ENCODE data around the gene LRRC46.

LRRC46 gene, protein sequence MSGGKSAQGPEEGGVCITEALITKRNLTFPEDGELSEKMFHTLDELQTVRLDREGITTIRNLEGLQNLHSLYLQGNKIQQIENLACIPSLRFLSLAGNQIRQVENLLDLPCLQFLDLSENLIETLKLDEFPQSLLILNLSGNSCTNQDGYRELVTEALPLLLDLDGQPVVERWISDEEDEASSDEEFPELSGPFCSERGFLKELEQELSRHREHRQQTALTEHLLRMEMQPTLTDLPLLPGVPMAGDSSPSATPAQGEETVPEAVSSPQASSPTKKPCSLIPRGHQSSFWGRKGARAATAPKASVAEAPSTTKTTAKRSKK

DNA sequence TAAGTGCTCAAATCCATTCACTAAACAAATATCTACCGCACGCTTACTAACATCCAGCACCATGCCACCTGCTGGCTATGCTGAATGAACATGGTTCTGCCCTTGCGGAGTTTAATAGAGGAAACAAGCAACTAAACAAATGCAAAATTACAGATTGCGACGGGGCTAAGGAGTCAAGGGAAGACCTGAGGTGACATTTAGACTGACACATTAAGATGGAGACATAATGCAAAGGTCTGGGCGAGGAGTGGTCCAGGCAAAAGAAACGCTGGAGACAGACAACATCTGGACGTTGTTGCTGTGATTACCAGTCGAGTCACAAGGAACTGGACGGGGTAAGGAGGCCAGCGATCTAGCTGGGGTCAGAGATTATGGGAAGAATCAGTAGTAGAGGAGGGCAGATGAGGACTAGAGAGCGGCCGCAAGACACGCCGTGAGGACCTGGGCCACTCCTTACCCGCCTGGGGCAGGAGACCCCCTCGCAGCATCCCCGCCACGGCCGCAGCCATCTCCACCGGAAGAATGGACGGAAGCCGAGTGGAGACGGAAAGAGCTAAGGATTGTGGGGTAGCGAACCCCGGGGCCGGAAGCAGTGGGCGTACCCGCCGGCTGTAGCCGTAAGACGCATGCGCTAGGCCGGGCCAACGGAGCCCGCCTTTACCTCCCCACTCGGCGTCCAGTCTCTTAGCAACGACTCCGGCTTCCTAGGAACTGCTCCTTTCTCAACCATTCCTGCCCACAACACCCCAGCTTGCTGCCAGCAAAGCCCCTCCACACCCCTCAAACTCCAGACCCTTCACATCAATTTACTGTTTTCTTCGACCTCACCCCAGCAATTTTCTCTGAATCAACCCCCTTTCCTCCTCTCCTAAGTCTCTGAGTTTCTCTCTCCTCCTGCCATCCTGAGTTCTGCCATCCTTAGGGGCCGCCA lies at the start of gene LRRC46, which contains the start of gene MRPL10:
Gene LRRC46, plus strand, starts transcription at position 668 of the 931 bp plus-strand sequence. CDS start 320 bp downstream, outside the sequence.
Gene MRPL10, minus strand, starts transcription at position 539 of the 931 bp plus-strand sequence. Its CDS starts 30 bp downstream, at position 509.
- DNase-seq: peak; percentile 97

DNA sequence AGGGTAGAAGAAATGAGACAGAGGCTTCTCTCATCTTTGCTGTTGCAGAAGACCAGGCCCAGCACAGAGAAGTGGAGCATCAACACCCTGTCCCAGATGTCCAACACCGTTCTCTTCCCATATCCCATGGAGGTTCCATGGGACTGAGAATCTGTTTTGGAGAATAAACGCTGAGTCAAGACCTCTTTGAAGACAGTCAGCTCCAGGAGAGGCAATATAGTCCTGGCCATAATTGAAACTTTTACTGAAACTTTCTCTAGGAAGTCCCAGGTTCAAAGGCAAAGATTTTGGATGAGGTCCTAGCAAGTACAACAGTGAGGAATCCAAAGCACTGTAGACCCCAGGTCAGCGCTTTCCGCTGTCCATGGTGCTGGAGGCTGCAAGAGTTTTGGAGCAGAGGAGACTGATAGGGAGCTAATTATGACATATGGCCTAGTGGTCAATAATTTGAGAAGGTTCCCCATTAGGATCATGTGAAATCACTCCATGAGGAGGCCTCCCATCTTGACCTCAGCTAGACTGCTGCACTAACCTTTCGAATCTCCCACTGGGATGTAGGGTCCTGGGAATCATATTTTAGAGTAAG lies 45.8 kb upstream of the LRRC46 start:
- peak; percentile 57 for DNase-seq

DNA sequence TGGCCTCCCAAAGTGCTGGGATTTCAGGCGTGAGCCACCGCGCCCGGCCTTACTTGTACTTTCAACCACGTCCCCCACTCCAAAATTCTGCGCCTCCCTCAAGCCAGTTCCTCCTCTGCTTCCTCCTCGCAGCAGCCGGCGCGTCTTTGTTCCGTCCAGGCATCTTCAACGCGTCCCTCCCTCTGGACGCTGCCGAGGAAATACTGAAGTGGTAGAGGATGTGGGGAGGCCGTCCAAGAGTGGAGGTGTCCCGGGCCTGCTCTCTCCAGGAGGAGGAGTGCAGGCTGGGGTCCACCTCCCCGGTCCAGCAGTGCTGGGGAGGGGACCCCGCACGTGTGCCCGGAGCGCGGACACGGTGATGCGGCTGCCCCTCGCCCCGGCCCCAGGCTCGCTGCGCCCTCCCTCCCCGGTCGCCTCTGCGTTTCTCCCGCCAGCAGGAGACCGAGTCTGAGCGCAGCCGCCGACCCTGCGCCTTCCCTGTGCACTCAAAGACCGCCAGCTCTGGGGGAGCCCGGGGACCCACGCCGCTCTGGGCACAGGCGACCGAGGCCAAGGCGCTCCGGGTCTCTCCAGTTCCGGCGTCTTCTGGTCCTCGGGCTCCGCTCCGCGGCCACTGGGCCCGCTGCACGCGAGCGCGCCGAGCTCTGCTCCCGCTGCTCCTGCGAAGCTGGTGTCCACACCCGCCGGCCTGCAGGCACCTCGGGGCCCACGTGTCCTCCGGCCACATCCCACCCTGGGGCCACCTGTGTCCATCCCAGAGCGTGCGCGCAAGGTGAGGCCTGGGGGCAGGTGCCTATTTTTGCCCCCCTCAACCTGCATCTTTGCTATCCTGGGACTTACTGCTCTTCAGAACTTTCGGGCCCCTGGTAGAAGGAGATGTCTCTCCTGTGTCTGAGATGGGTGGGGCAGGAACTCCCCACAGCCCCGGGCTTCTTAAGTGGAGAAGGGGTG lies 41.6 kb upstream of the LRRC46 start:
- DNase-seq: peak; percentile 37

DNA sequence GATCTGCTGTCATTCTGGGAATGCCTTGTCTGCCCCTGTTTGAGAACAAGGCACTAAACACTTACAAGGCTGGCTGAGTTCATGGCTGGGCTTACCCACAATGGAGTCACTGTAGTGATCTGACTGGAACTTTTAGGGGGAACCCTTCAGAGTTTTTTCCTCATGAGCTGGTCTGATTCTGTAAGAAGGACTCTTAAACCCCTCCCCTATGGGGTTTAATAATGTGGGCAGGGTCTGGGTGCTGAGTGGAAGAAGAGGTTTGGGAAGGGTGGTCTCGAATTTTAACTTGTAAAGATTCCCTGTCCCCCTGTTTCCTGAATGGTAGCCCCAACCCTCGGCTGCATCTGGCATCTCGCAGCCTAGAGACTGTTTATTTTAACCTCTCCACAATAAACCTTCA lies 40.4 kb upstream of the LRRC46 start:
- DNase-seq: no peak

DNA sequence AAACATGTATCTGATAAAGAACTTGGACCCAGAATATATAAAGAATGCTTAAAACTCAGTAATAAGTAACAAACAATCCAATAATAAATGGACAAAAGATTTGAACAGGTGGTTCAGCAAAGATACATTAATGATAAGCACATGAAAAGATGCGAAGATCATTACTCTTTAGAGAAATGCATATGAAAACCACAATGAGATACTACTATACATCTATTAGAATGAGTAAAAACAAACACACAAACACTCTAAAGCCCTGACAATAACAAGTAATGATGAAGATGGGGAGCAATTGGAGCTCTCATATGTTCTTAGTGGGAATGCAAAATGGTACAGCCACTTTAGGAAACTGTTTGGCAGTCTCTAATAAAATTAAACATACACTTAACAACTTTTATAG lies 39.0 kb upstream of the LRRC46 start:
- no peak for DNase-seq

DNA sequence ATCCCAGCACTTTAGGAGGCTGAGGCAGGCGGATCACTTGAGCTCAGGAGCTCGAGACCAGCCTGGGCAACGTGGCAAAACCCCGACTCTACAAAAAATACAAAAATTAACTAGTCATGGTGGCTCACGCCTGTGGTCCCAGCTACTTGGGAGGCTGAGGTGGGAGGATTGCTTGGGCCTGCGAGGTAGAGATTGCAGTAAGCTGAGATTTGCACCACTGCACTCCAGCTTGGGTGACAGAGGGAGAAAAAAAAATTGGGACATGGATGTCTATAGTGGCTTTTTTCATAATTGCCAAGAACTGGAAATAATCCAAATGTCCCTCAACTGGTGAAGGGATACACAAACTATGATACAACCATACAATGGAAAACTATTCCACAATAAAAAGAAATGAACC lies 38.5 kb upstream of the LRRC46 start:
- no peak for DNase-seq

DNA sequence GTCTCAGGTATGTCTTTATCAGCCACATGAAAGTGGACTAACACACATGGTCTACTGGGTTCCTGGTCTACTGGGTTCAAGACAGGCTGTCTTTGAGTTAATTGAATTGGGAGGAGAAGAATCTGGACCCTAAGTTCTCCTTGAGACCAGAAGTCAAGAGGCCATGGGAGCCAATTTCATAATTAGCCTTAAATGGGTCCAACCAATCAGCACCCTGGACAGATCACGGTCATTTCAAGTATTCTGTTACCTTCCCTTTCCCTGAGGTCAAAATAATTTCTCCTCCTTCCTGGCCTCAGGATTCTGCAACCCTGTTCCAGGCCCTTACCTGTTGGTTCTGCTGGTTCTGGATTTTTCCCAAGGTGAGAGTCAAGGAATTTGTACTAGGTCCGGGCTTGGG lies 33.7 kb upstream of the LRRC46 start:
- no peak for DNase-seq

DNA sequence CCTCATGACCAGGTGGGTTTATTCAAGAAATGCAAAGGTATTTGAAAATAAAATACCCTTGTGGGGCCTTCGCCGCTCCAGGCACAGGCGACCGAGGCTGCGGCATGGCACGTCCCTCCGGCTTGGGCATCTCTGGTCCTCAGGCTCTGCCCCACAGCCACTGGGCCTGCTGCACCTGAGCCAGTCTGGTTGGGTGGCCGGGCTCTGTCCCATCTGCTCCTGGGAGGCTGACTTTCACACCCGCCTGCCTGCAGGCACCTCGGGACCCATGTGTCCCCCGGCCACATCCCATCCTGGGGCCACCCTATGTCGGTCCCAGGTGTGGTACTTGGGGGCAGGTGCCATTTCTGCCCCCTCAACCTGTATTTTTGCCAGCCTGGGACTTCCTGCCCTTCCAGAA lies 30.8 kb upstream of the LRRC46 start:
- no peak for DNase-seq

DNA sequence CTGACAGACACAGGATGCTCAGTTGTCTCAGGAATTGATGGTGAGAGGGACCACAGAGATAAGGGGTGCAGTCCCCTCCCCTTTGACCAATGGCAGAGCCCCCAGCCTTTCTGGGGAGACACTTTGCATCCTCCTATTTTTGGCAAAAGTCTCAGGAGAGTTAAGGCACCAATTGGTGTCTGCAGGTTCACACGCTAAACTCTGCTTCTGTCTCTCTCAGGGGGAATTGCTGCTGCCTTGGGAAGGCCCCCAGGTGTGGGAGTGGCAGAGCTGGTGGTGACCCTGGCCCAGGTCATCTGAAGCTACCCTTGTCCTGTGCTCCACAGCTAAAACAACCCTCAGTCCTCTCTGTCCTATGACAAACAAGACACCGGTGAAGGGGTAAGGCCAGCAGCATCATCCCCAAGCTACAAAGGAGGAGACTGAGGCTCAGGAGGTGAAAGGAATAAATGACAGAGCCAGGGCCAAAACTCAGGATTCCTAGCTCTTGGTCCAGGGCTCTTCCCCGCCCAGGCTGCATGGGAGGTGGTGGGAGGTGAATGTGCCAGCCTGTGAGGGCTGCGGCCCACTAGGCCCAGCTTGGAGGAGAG lies 30.2 kb upstream of the LRRC46 start:
- DNase-seq: no peak

DNA sequence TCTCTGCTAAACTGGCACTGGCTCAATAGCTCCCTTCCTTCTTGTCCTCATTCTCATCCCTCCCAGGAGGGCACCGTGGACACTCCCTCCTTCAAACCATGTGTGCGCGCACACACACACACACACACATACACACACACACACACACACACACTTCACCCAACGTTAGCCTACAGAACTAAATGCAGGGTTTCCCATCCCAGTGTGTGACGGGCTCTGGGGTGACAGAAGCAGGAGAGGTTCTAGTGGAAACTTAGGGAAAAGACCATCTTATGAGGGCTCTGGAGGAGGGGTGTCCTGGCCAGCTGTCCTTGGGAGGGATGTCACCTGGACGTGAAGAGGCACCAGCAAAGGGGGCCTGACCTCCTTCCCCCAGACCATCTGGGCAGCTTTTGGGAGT lies 29.6 kb upstream of the LRRC46 start:
- no peak for DNase-seq

DNA sequence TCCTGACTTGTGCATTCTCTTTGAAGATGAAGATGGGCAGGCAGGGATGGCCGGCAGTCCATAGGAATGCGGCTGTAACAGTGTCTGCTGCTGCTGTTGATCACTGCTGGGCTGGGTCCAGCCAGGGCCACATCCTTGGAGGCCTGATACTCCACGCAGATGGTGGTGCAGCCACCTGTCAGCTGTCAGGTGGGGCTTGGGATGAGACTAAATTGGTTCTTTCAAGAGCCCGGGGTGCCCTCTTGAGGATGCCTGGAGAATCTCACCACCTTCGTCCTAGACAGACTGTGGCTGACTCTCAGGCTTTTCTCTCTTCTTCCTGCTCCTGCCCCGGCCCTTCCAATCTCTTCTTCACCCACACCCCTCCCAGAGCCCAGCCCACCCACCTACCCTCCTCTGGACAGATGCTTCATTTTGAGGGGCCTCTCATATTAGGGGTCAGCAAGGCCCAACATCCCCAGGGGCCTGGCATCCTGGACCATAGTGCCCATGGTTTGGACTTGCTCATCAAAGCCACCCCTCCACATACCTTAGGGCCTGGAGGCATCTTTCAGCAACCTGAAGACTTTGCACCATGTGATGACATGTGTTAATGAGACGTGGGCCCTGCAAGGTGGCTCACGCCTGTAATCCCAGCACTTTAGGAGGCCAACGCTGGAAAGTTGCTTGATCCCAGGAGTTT lies 29.0 kb upstream of the LRRC46 start:
- DNase-seq: no peak

DNA sequence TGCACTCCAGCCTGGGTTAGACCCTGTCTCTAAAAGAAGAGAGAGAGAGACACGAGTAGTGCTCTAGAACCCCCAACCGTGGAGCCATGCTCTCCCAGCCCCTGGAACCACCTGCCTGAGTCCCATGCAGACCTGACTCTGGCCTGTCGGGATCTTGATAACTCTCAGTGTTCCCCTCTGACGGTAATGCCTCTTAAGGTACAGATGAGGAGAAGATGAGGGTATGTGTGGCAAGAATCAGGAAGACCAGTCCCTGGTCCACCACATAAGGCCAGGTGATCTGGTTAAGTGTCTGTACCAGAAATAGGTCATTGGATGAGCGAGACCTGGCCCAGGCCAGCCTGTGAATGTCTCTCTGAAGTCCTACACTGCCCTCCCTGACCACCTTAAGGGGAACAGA lies 28.3 kb upstream of the LRRC46 start:
- DNase-seq: no peak

DNA sequence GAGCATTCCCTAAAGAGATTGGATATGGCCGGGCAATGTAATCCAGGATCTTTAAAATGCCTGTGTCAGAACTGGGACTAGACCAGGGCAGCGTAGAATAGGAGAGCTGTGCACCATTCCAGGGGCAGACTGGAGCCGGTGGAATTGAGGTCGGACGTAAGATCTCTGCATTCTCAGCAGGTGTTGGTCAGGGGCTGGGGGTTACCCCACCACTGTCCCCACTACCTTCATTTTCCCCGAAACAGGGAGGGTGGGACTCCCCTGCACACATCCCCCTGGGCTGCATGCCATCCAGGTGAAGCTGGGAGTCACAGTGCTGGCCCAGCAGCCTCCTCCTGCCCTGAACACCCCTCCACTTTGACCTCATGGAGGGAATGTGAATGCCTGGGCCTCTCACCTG lies 27.7 kb upstream of the LRRC46 start:
- DNase-seq: no peak

DNA sequence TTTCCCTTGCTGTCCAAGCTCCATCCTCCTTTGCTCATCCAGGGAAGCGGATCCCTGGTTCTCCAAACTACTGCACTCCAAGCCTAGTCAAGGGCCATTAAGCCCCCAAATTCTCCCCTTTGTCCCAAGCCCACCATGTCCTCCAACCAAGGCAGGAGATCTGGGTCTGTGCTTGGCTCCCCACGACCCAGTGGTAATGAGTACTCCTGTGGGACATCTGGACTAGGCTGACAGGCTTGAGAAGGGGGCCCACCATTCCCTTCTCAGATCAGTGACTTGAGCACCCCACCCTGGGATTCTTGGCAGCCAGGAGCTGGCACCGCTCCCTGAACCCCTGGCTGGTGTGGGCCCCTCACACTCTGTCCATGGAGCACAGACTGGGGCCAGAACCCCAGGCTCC lies 27.0 kb upstream of the LRRC46 start:
- DNase-seq: no peak

DNA sequence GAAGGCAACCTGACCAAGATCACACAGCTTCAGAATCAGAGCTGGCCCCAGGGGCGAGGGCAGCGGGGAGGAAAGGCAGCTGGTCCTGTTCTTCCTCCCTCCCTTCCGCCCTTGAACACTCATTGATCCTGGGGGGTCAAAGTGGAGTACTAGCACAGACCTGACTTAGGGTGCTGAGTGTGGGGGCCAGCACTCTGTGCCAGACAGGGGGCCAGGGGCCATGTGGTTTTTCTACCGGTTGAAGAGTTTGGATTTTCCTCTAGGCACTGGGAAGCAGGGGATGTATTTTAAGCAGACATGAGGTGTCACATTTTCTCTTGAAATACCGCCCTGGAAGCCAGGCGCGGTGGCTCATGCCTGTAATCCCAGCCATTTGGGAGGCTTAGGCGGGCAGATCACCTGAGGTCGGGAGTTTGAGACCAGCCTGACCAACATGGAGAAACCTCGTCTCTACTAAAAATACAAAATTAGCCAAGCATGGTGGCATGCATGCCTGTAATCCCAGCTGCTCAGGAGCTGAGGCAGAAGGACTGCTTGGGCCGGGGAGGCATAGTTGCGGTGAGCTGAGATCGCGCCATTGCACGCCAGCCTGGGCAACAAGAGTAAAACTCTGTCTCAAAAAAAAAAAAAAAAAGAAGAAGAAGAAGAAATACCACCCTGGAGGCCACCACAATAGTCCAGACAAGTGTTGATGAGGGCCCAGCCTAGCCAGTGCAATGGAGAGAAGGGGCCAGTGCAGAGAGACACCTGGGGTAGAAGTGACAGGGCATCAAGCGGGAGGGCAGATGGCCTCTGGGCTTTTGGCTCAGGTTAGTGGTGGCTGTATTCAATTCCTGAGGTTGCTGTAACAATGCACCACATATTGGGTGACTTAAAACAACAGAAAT lies 25.2 kb upstream of the LRRC46 start:
- no peak for DNase-seq

DNA sequence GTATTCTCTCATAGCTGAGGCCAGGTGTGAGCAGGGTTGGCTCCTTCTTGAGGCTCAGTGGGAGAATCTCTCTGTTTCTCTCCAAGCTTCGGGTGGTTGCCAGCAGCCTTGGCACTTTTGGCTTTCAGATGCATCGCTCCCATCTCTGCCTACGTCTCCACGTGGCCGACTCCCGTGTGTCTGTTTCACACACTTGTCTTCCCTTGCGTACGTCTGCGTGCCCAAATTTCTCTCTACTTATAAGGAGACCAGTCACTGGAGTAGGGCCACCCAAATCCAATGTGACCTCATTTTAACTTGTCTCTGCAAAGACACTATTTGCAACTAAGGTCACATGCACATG lies 24.6 kb upstream of the LRRC46 start:
- no peak for DNase-seq

DNA sequence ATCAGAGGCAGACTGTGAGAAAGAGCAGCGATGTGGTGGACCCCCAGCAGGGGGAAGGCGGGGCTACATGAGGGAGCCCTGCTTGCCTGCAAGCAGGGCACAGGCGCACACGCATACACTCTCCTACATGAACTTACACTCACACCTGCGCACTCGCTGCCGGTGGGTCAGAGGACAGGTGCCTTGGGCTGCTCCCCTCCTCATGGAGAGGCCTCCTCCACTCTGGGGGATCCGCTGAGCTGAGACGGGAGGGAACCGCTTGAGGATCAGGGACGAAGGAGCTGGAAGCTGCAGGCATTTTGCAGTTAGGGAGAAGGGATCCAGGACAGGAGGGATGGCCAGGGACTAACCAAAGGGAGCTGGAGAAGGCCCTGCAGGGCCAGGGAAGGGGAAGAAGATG lies 24.0 kb upstream of the LRRC46 start:
- DNase-seq: no peak

DNA sequence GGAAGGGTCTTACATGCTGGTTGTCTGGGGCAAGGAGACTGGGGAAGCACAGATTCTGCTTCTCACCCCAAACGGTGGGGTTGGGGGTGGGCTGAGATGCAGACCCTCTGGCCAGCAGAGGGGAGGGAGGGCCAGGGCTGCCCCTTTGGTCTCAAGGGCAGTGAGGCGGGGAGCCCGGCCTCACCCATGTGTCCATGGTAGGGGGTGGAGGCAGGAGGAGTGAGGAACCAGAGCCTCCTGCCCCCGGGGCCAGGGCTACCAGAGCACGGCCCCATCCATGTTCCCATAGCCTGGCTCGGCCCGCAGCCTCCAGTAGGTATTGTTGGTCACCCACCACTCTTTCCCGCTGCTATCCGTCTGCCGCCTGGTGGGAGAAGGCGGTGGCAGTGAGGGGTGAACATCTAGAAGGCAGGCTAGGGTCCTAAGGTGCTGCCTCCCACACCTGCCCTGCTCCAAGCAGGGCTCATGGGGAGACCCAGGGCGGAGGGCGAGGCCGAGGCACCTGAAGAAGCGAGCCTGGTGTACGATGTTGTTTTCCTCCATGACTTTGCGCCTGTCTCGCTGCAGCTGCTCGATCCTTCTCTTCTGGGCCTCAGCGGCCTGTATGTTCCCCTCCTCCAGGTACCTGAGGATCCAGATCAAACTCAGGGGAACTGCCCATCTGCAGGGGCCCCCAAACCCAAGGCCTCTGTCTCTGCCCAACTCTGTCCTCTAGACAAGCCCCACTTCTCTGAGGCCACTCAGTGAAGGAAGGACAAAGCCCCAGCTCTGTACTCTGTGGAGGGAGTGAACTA lies 23.2 kb upstream of the LRRC46 start:
- no peak for DNase-seq

DNA sequence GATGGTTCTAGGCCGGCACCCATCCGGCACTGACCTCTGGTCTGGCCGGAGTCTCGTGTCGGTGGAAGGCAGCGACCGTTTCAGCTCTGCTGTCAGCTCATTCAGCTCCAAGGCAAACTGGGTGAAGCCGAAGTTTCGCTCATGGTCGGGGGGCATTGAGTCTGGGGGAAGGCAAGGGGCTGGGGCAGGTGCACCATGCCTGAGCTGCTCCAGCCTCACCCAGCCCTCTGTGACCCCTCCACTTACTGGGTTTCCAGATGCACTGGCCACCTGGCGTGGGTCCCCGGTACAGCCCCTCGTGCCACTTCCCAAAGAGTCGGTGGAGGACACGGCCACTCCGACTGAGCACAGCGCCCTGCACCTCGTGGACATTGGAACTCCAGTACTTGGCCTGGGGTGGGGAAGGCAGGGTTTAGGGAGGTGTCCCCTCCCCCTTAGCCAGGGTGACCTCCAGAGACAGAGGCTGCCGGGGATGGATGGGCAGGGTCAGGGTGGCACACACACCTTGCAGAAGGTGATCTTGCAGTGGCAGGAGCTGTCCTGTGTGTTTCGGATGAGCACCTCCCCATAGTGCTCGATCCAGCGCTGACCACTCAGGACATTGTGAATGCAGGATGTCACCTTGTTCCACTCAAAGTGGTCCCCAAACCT lies 22.5 kb upstream of the LRRC46 start:
- no peak for DNase-seq

Measured in femur (tissue), 1 donor.